Endodermal cell (in vitro differentiated cells): ENCODE results near the gene EEF1E1. TPM values are rescaled to one million over a fixed set of nuclear protein-coding genes. Genes with fewer than 3 reads are reported as not detected.

Source experiments
- DNase-seq: peaks from one replicate; pipeline ENCODE4 v3.0.0-alpha.2; 2017
- H3K27ac ChIP-seq: 2 replicates; pipeline ENCODE4 v1.5.1; 2013; ENCODE audit warnings: mild to moderate bottlenecking, low read depth, low read length, moderate library complexity
- H3K27me3 ChIP-seq: 2 replicates; pipeline ENCODE4 v1.6.1; 2013; ENCODE audit warnings: mild to moderate bottlenecking, low read length, moderate library complexity; ENCODE audit not compliant: insufficient read depth, control insufficient read depth, poor library complexity, severe bottlenecking
- H3K36me3 ChIP-seq: 2 replicates; pipeline ENCODE4 v1.7.0; 2013; ENCODE audit warnings: mild to moderate bottlenecking, low read length, moderate library complexity; ENCODE audit not compliant: control insufficient read depth, insufficient read depth
- H3K4me1 ChIP-seq: one replicate; pipeline ENCODE4 v1.7.0; 2013; ENCODE audit warnings: low read length; ENCODE audit not compliant: control insufficient read depth, insufficient read depth
- H3K4me3 ChIP-seq: 2 replicates; pipeline ENCODE4 v1.5.1; 2013; ENCODE audit warnings: mild to moderate bottlenecking, low read length, moderate library complexity
- H3K9ac ChIP-seq: 2 replicates; pipeline ENCODE4 v1.6.1; 2013; ENCODE audit warnings: mild to moderate bottlenecking, low read length, moderate library complexity; ENCODE audit not compliant: poor library complexity, severe bottlenecking; ENCODE audit errors: extremely low read depth
- H3K9me3 ChIP-seq: 2 replicates; pipeline ENCODE4 v1.6.1; 2013; ENCODE audit warnings: mild to moderate bottlenecking, low read length, moderate library complexity; ENCODE audit not compliant: control insufficient read depth
- H3K27ac Mint-ChIP-seq: 2 replicates; pipeline ENCODE4 v1.8.0; 2020; ENCODE audit warnings: mixed read lengths
- H3K27me3 Mint-ChIP-seq: 2 replicates; pipeline ENCODE4 v1.8.0; 2021; ENCODE audit warnings: mild to moderate bottlenecking, mixed read lengths; ENCODE audit not compliant: insufficient read depth
- H3K36me3 Mint-ChIP-seq: 2 replicates; pipeline ENCODE4 v1.8.0; 2020; ENCODE audit warnings: low read depth, mixed read lengths
- H3K4me1 Mint-ChIP-seq: 2 replicates; pipeline ENCODE4 v1.8.0; 2020; ENCODE audit warnings: mixed read lengths
- H3K4me3 Mint-ChIP-seq: 2 replicates; pipeline ENCODE4 v1.8.0; 2020; ENCODE audit warnings: mild to moderate bottlenecking, moderate library complexity, mixed read lengths
- H3K9me3 Mint-ChIP-seq: 2 replicates; pipeline ENCODE4 v1.8.0; 2020; ENCODE audit warnings: mild to moderate bottlenecking, mixed read lengths
- WGBS, 2 experiments: methylation state at CpG; one replicate each; pipeline versions ENCODE4 v1.1.5 to v1.1.7; 2013; ENCODE audit warnings: missing lambda C conversion rate in 2 of 2, mixed read lengths in 1 of 2; ENCODE audit not compliant: insufficient coverage in 1 of 2, insufficient read length in 1 of 2; 5-methylcytosine and 5-hydroxymethylcytosine counted together
- total RNA-seq, 2 donors: library from RNA; stranded (reverse); fragmentation: NEBNext Ultra II Directional in 1 of 2; extraction: Animal tissue kit (Norgen Biotek cat#: 25700) in 1 of 2; gene quantifications; 2 replicates in 1 of 2; 3 replicates in 1 of 2; pipeline ENCODE4 v1.2.1, GENCODE V29; 2021
- TF ChIP-seq, protein P1 (sequence below): fragments of 200-600 bp; sonication (generic); conservative IDR thresholded peaks from 2 replicates; pipeline ENCODE4 v1.5.0; 2021; ENCODE audit warnings: antibody characterized with exemption, mild to moderate bottlenecking

Gene EEF1E1
- total RNA-seq, 2 donors from 2014 or later = 41.5 to 46.6 TPM

DNA sequence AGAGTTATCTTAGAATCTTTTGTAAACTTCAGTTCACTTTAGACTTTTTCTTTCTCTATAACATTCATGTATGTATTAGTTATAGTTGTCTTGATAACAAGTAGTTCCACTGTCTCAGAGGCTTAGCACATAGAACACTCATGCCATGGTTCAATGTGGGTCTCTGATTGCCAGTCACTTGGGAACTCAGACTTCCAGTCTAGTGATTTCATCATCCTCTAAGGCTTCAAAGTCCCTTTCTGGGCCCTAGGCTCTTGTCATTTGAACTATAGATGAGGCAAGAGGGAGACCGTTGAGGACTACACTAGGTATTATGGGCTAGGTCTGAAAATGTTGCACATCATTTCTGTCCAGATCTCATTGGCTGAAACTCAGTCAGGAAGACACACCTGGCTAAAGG is 8.4 kb upstream of the EEF1E1 start:
- Histone ChIP-seq H3K4me1 (no peaks in the 10 kb centered on the region), H3K9ac (no peak overlapping the region), H3K27me3 (no peaks in the 10 kb centered on the region), H3K9me3 (no peaks in the 10 kb centered on the region), H3K4me3 (no peak overlapping the region), H3K27ac (no peak overlapping the region), H3K36me3 (no peaks in the 10 kb centered on the region)
- Mint-ChIP-seq H3K27ac (no peak overlapping the region), H3K4me1 (no peaks in the 10 kb centered on the region), H3K9me3 (no peaks in the 10 kb centered on the region), H3K4me3 (no peak overlapping the region), H3K36me3 (no peaks in the 10 kb centered on the region), H3K27me3 (peaks cover 11% of the 10 kb centered on the region)
- no peak for DNase-seq
- WGBS, 2 experiments = 89 to 91% methylated on average over 1 of the region's 1 CpG
- TF ChIP-seq, protein P1, sequence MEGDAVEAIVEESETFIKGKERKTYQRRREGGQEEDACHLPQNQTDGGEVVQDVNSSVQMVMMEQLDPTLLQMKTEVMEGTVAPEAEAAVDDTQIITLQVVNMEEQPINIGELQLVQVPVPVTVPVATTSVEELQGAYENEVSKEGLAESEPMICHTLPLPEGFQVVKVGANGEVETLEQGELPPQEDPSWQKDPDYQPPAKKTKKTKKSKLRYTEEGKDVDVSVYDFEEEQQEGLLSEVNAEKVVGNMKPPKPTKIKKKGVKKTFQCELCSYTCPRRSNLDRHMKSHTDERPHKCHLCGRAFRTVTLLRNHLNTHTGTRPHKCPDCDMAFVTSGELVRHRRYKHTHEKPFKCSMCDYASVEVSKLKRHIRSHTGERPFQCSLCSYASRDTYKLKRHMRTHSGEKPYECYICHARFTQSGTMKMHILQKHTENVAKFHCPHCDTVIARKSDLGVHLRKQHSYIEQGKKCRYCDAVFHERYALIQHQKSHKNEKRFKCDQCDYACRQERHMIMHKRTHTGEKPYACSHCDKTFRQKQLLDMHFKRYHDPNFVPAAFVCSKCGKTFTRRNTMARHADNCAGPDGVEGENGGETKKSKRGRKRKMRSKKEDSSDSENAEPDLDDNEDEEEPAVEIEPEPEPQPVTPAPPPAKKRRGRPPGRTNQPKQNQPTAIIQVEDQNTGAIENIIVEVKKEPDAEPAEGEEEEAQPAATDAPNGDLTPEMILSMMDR = no peak

DNA sequence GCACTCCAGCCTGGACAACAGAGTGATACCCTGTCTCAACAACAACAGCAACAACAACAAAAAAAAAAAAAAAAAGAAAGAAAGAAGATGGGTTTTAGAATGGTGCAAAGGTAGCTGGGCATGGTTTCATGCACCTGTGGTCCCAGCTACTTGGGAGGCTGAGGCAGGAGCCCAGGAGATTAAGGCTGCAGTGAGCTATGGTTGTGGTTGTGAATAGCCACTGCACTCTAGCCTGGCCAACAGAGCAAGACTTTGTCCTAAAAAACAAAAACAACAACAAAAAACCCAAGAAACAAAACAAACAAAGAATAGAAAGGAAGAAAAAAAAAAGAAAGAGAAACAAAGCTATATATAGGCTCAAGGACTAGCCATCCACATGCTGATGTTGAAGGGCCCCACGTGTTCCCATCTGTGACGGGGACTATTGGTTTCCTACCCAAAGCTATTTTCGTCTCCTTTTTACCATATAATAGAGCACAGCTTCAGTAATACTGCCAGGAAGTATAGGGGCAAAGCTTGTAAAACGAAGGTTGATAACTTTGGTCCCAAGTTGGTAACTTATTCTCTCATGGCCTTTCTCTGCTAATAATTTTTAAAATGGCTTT is 7.9 kb upstream of the EEF1E1 start:
- 90% methylated on average over 4 of the region's 4 CpGs; no CpG with 5 or more reads in 1 of the 2 experiments for WGBS, 2 experiments

DNA sequence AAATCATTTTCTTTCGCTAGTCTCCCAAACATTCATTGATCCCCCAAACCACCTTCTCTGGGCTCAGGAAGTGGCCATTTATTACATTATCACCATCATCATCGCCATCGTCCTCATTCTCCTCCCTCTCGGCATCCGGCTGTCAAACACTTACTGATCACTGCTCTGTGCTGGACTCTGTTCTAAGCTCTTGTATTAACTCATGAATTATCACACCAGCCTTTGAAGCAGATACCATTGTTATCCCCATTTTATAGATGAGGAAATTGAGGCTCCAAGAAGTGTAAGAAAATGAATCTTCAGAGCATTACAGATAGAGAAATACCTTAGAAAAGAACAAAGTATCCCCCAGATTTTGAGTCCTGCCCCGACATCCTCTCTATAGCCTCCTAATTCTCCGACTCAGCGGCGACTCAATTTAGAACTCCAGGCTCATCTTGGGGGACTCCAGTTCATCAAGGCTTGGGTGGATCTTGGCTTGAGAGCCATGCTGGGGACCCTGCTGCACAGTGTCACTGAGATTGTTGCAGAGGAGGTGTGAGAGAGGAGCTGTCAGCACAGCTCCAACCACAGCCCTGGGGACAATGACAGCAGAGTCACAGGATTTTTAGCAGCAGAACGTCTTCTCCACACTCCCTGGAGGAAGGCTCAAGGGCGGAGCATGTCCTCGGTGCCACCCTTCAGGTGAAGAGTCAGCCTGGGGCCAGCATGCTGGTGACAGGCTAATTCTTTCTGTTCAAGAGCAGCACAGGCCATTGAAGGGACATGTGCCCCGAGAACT is 6.6 kb upstream of the EEF1E1 start:
- Histone ChIP-seq H3K27ac (no peak overlapping the region), H3K4me3 (no peak overlapping the region)

More for the DNA sequence above, 7.9 kb upstream of the EEF1E1 start:
- DNase-seq = no peak
- peaks cover 2% of the 10 kb centered on the region for H3K27me3 ChIP-seq
- Mint-ChIP-seq H3K36me3 (no peaks in the 10 kb centered on the region), H3K9me3 (no peaks in the 10 kb centered on the region), H3K27ac (no peak overlapping the region), H3K27me3 (peaks cover 11% of the 10 kb centered on the region), H3K4me1 (no peaks in the 10 kb centered on the region), H3K4me3 (no peak overlapping the region)
- no peak overlapping the region for H3K9ac ChIP-seq
- TF ChIP-seq, protein P1 = no peak
- no peaks in the 10 kb centered on the region for H3K36me3 ChIP-seq
- no peaks in the 10 kb centered on the region for H3K4me1 ChIP-seq
- no peak overlapping the region for H3K27ac ChIP-seq
- H3K9me3 ChIP-seq = no peaks in the 10 kb centered on the region
- H3K4me3 ChIP-seq = no peak overlapping the region

More for the DNA sequence above, 6.6 kb upstream of the EEF1E1 start:
- Histone ChIP-seq H3K9me3 (no peaks in the 10 kb centered on the region), H3K4me1 (no peaks in the 10 kb centered on the region), H3K27me3 (peaks cover 7% of the 10 kb centered on the region), H3K9ac (no peak overlapping the region), H3K36me3 (no peaks in the 10 kb centered on the region)
- TF ChIP-seq, protein P1 = no peak
- no peaks in the 10 kb centered on the region for H3K4me1 Mint-ChIP-seq
- no peaks in the 10 kb centered on the region for H3K9me3 Mint-ChIP-seq
- no peaks in the 10 kb centered on the region for H3K36me3 Mint-ChIP-seq
- H3K4me3 Mint-ChIP-seq = no peak overlapping the region
- WGBS, 2 experiments = 85 to 91% methylated on average over 9 to 13 of the region's 13 CpGs
- no peak overlapping the region for H3K27ac Mint-ChIP-seq
- no peak for DNase-seq
- peaks cover 14% of the 10 kb centered on the region for H3K27me3 Mint-ChIP-seq
